ENCODE results near the gene TNIP1. TPM values are rescaled to one million over a fixed set of nuclear protein-coding genes. Genes with fewer than 3 reads are reported as not detected.

Gene TNIP1
- total RNA-seq (100 to 1,000 TPM; 110 to 115 TPM), total RNA-seq (84.9 to 549 (median 219) reads per million in 172 experiments)
- 104 TPM for polyA plus RNA-seq (2013, experiment 1 of 2)
- 125 TPM for polyA plus RNA-seq (2013, experiment 2 of 2)

GRCh38 chr5:151080613-151081430 is at the start of gene TNIP1:
Gene TNIP1 (minus strand): TSS chr5:151081034. CDS start chr5:151065095, 15,939 bp downstream.
- Mint-ChIP-seq H3K9me3 (no peaks in the 10 kb centered on the region), H3K4me1 (ENCODE audit: low read depth) (peaks cover 89% of the 10 kb centered on the region), H3K36me3 (ENCODE audit: low read depth) (peaks cover 42% of the 10 kb centered on the region), H3K27ac (peak within 1 kb of the TSS; percentile 87), H3K4me3 (peak within 1 kb of the TSS; percentile 97), H3K27me3 (no peaks in the 10 kb centered on the region)
- CTCF ChIA-PET = interaction anchor here (1.3 to 2.6 kb wide), 2 partner anchors 32 to 35 kb away, joined by 4 to 13 read pairs; no protein-coding TSS in a partner anchor
- Histone ChIP-seq H3K27me3 (ENCODE audit: control insufficient read depth in 1 of 2, insufficient read depth in 2 of 2, low read length in 2 of 2) (no peaks in the 10 kb centered on the region), H3K27ac (ENCODE audit: low read depth in 1 of 2, low read length in 2 of 2) (peak within 1 kb of the TSS; percentile 97), H3K9me3 (ENCODE audit: control insufficient read depth in 1 of 2, insufficient read depth in 1 of 2, low read length in 2 of 2) (no peaks in the 10 kb centered on the region), H3K4me3 (ENCODE audit: low read length) (peak within 1 kb of the TSS; percentile 85), H3K4me1 (ENCODE audit: insufficient read depth, low read length) (peaks cover 88% of the 10 kb centered on the region), H3K36me3 (ENCODE audit: insufficient read depth, low read length) (peaks cover 24% of the 10 kb centered on the region)
- intact Hi-C loops (cut with DNase I, micrococcal nuclease) = loop anchor here (2.0 to 10.0 kb wide), 3 partner anchors 131 to 674 kb away; partner anchors contain the start of genes ATOX1 (in 1 of the 2) and GM2A (in 1 of the 2)
- peak; percentile 86 to 97 (median 92) for DNase-seq
- peak; percentile 78 for ATAC-seq (ENCODE audit: poor library complexity)
- no peak for TF ChIP-seq CTCF (IDR thresholded peaks at IDR 0.05)
- POLR2A ChIA-PET = interaction anchor here (0.6 to 2.7 kb wide), 27 partner anchors 9 to 670 kb away, joined by 3 to 16 read pairs (median 4); partner anchors contain the start of genes ANXA6, CCDC69 and RBM22

DNA sequence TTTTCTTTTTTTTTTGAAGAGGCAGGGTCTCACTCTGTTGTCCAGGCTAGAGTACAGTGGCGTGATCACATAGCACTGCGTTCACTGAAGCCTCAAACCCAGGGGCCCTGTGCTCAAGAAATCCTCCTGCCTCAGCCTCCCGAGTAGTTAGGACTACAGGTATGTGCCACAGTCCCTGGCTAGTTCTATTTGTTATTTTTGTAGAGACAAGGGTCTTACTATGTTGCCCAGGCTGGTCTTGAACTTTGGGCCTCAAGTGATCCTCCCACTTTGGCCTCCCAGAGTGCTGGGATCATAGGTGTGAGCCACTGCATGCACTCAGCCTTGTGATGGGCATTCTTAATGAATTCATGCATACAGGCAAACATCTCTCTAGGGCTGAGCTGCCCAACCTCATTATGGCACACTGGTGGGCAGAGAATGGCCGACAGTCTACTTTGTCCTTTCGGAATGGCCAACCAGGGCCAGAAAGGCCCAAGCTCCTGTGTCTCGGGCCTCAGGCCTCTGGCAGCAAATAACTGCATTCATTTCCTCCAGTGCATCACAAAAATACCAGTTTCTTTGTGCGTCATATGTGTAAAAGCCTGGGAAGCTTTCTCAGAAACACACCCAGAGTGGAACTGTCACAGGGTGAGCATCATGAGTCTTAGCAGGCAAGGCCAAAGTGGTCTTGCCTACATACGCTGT is 49.5 kb upstream of the TNIP1 start:
- H3K4me1 ChIP-seq (ENCODE audit: insufficient read depth, low read length) = peaks cover 62% of the 10 kb centered on the region
- no peak for DNase-seq
- peaks cover 99% of the 10 kb centered on the region for H3K36me3 Mint-ChIP-seq (ENCODE audit: low read depth)

More for the DNA sequence above, 49.5 kb upstream of the TNIP1 start:
- intact Hi-C loops (cut with DNase I, micrococcal nuclease) = no loop called here
- H3K27me3 Mint-ChIP-seq = no peaks in the 10 kb centered on the region
- Histone ChIP-seq H3K36me3 (ENCODE audit: insufficient read depth, low read length) (peaks cover 98% of the 10 kb centered on the region), H3K27me3 (ENCODE audit: control insufficient read depth in 1 of 2, insufficient read depth in 2 of 2, low read length in 2 of 2) (no peaks in the 10 kb centered on the region), H3K27ac (ENCODE audit: low read depth in 1 of 2, low read length in 2 of 2) (peak overlapping the region; percentile 56 to 66), H3K4me3 (ENCODE audit: low read length) (no peak overlapping the region), H3K9me3 (ENCODE audit: control insufficient read depth in 1 of 2, insufficient read depth in 1 of 2, low read length in 2 of 2) (no peaks in the 10 kb centered on the region)
- ChIA-PET POLR2A (interaction anchor here (1.0 to 5.5 kb wide), 5 partner anchors 20 to 92 kb away, joined by 3 to 97 read pairs (median 5); no protein-coding TSS in a partner anchor), CTCF (interaction anchor here (1.4 to 4.8 kb wide), 3 partner anchors 15 to 34 kb away, joined by 4 to 34 read pairs (median 8); no protein-coding TSS in a partner anchor)
- peak overlapping the region; percentile 91 for H3K27ac Mint-ChIP-seq
- ATAC-seq (ENCODE audit: poor library complexity) = no peak
- TF ChIP-seq CTCF (IDR thresholded peaks at IDR 0.05) = no peak
- H3K9me3 Mint-ChIP-seq = no peaks in the 10 kb centered on the region
- peaks cover 90% of the 10 kb centered on the region for H3K4me1 Mint-ChIP-seq (ENCODE audit: low read depth)
- H3K4me3 Mint-ChIP-seq = no peak overlapping the region
